Left ventricle myocardium inferior (tissue), 1 donor: ENCODE data around the gene TBXAS1. TPM values are rescaled to one million over a fixed set of nuclear protein-coding genes. Genes with fewer than 3 reads are reported as not detected.

Experiments used
- DNase-seq: peaks from one replicate; pipeline ENCODE4 v3.0.0-alpha.2; 2020
- H3K27ac ChIP-seq: fragments of 200-600 bp; replicated peaks from 2 replicates; pipeline ENCODE4 v1.8.0; 2021
- H3K27me3 ChIP-seq: fragments of 200-600 bp; 2 replicates; pipeline ENCODE4 v1.8.0; 2021; ENCODE audit warnings: low read depth
- H3K36me3 ChIP-seq: fragments of 200-600 bp; 2 replicates; pipeline ENCODE4 v1.8.0; 2021
- H3K4me1 ChIP-seq: fragments of 200-600 bp; 2 replicates; pipeline ENCODE4 v1.8.0; 2021
- H3K4me3 ChIP-seq: fragments of 200-600 bp; 2 replicates; pipeline ENCODE4 v1.8.0; 2021; ENCODE audit warnings: mild to moderate bottlenecking, moderate library complexity
- H3K9me3 ChIP-seq: fragments of 200-600 bp; replicated peaks from 2 replicates; pipeline ENCODE4 v1.8.0; 2021
- CTCF ChIP-seq: fragments of 200-600 bp; IDR thresholded peaks from 2 replicates; pipeline ENCODE4 v1.8.0; 2021; ENCODE audit warnings: antibody characterized with exemption, mild to moderate bottlenecking, borderline replicate concordance
- intact Hi-C: fragments of 100-400 bp; cut with micrococcal nuclease; formaldehyde crosslinking; loops from one replicate; pipeline ENCODE4 v1.11.0; 2022
- total RNA-seq: library from RNA; stranded (reverse); fragmentation: NEBNext Ultra II Directional; extraction: Animal tissue kit (Norgen Biotek cat#: 25700); gene quantifications from one replicate; pipeline ENCODE4 v1.2.1, GENCODE V29; 2021
- donor health status: DM: no; HTN: yes; CAD: no; lungs with severe emphysema.

Gene TBXAS1
- total RNA-seq, 1 donor from 2014 or later: 3.9 TPM

GRCh38 chr7:139808427-139808826 is 20.6 kb upstream of the TBXAS1 start:
- Histone ChIP-seq H3K27ac (no peak overlapping the region), H3K4me1 (no peaks in the 10 kb centered on the region), H3K36me3 (no peaks in the 10 kb centered on the region), H3K9me3 (no peaks in the 10 kb centered on the region), H3K4me3 (no peak overlapping the region), H3K27me3 (no peaks in the 10 kb centered on the region)
- TF ChIP-seq CTCF: no peak
- no peak for DNase-seq
- intact Hi-C loops: no loop called here

DNA sequence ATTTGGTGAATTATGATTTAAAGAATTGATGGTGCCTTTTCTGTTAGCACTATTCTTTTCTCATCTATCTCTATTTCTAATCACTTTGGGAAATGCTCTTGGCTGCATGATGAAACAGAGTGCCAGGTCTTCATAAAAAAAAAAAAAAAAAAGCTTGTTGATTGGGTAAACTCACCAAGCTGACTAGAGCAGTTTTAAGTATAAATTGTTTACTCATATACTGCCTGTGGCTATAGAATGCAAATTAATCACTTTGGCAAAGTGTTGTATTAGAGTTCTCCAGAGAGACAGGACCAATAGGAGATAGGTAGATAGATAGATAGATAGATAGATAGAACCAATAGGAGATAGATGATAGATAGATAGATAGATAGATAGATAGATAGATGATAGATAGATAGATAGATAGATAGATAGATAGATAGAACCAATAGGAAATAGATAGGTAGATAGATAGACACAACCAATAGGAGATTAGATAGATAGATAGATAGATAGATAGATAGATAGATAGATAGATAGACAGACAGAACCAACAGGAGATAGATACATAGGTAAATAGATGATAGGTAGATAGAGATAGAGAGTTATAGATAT is 20.1 kb upstream of the TBXAS1 start:
- no peaks in the 10 kb centered on the region for H3K4me1 ChIP-seq
- no peak overlapping the region for H3K4me3 ChIP-seq
- intact Hi-C loops: no loop called here
- DNase-seq: no peak
- TF ChIP-seq CTCF: no peak
- H3K27ac ChIP-seq: no peak overlapping the region
- no peaks in the 10 kb centered on the region for H3K36me3 ChIP-seq
- H3K27me3 ChIP-seq: no peaks in the 10 kb centered on the region
- H3K9me3 ChIP-seq: no peaks in the 10 kb centered on the region

- no peak for TF ChIP-seq CTCF
- Histone ChIP-seq H3K9me3 (no peaks in the 10 kb centered on the region), H3K4me1 (no peaks in the 10 kb centered on the region), H3K4me3 (no peak overlapping the region), H3K36me3 (no peaks in the 10 kb centered on the region), H3K27ac (no peak overlapping the region), H3K27me3 (no peaks in the 10 kb centered on the region)
- intact Hi-C loops: no loop called here
- DNase-seq: no peak
Observed at GRCh38 chr7:139811066-139811465, 18.0 kb upstream of the TBXAS1 start.

GRCh38 chr7:139813151-139813550 is 15.9 kb upstream of the TBXAS1 start:
- Histone ChIP-seq H3K36me3 (no peaks in the 10 kb centered on the region), H3K27ac (no peak overlapping the region), H3K9me3 (no peaks in the 10 kb centered on the region), H3K4me3 (no peak overlapping the region), H3K27me3 (no peaks in the 10 kb centered on the region), H3K4me1 (no peaks in the 10 kb centered on the region)
- no peak for TF ChIP-seq CTCF
- intact Hi-C loops: no loop called here
- no peak for DNase-seq

DNA sequence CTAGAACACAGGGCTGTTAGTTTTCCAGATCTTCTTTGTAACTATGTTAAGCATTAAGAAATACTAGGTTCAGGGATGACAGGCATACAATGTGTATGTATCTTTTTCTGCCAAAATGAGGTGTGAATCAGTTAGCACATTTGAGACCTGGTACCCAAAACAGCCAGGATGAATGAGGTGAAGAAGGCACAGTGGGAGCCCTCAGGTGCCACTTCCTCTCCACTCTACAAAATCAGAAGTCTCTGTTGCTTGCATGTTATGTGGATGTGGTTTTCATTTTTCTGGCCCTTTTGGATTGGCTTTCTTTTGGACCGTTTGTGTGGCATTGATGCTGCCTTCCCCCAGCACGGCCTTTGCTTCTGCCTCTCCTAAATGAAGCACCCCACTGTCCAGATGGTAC is 15.4 kb upstream of the TBXAS1 start:
- H3K36me3 ChIP-seq: no peaks in the 10 kb centered on the region
- no peak for DNase-seq
- no peak overlapping the region for H3K4me3 ChIP-seq
- TF ChIP-seq CTCF: no peak
- no peaks in the 10 kb centered on the region for H3K27me3 ChIP-seq
- no peak overlapping the region for H3K27ac ChIP-seq
- no peaks in the 10 kb centered on the region for H3K4me1 ChIP-seq
- intact Hi-C loops: no loop called here
- no peaks in the 10 kb centered on the region for H3K9me3 ChIP-seq
